Measurements from ENCODE around the gene MTFR2.

GRCh38 chr6:136208783-136209182 lies 41.3 kb downstream of the MTFR2 start:
- TF ChIP-seq RAD51 (IDR thresholded peaks at IDR 0.05; ENCODE audit: borderline replicate concordance) = no peak
- TF ChIP-seq CBX2 (IDR thresholded peaks at IDR 0.05; ENCODE audit: low read depth, low read length) = no peak
- no peak for TF ChIP-seq CBX2 (CRISPR knock-in tag; IDR thresholded peaks at IDR 0.05; ENCODE audit: low read depth)
- no peak for TF ChIP-seq ZNF546 (CRISPR knock-in tag; conservative IDR thresholded peaks at IDR 0.05)
- no peak for TF ChIP-seq ZFP62 (CRISPR knock-in tag; IDR thresholded peaks at IDR 0.05)
- no peak for TF ChIP-seq CCAR2 (optimal IDR thresholded peaks at IDR 0.05; ENCODE audit: low read depth, low read length)
- no peak for TF ChIP-seq CTCF (CRISPR knock-in tag; IDR thresholded peaks at IDR 0.05)
- TF ChIP-seq TFE3 (CRISPR knock-in tag; IDR thresholded peaks at IDR 0.05) = no peak
- TF ChIP-seq CREBL2 (CRISPR knock-in tag; IDR thresholded peaks at IDR 0.05; ENCODE audit: borderline replicate concordance) = no peak
- TF ChIP-seq RFX5 (IDR thresholded peaks at IDR 0.05; ENCODE audit: low read depth, low read length) = no peak
- no peak for TF ChIP-seq TFAP4 (IDR thresholded peaks at IDR 0.05; ENCODE audit: borderline replicate concordance, low read depth)
- TF ChIP-seq NONO (IDR thresholded peaks at IDR 0.05) = no peak
- TF ChIP-seq NONO (CRISPR knock-in tag; conservative IDR thresholded peaks at IDR 0.05) = no peak
- TF ChIP-seq ZSCAN9 (CRISPR knock-in tag; IDR thresholded peaks at IDR 0.05; ENCODE audit: borderline replicate concordance) = no peak

Data from HepG2 (cell line).